Stimulated activated CD8-positive, alpha-beta memory T cell treated with anti-CD3 and anti-CD28 coated beads, Interleukin-15, amount 100 ng/mL, for 1 hour (primary cell): ENCODE results near the gene GNG8.
"Not testable (repeated sequence)": the region's sequence is repeated elsewhere in the genome, so short reads cannot be mapped to it uniquely, and the experiment has no call there.

Experiments
- DNase-seq: peaks from one replicate; pipeline ENCODE4 v3.0.0-alpha.2; 2020; ENCODE audit warnings: low read depth

Gene GNG8

GRCh38 chr19:46646402-46646801, 10.4 kb upstream of the GNG8 start:
- DNase-seq, result no peak

- no peak for DNase-seq
These were observed 8.7 kb upstream of the GNG8 start for GRCh38 chr19:46644720-46645119.

- no peak for DNase-seq
These were observed 4.7 kb upstream of the GNG8 start for GRCh38 chr19:46640656-46641055.

- no peak for DNase-seq
These were observed 3.6 kb upstream of the GNG8 start for GRCh38 chr19:46639358-46640182.

- no peak for DNase-seq
These were observed 1.2 kb upstream of the GNG8 start for GRCh38 chr19:46637224-46637623.

GRCh38 chr19:46634656-46635218, 1.3 kb downstream of the GNG8 start:
- DNase-seq, result no peak

- DNase-seq, result peak; percentile 91
These were observed 1.9 kb downstream of the GNG8 start for GRCh38 chr19:46634045-46634655.

GRCh38 chr19:46633130-46633529, 2.9 kb downstream of the GNG8 start:
- DNase-seq, result no peak

- DNase-seq, result no peak
These were observed 4.5 kb downstream of the GNG8 start for GRCh38 chr19:46631481-46631880.

- no peak for DNase-seq
These were observed 5.3 kb downstream of the GNG8 start for GRCh38 chr19:46630586-46631205.

- DNase-seq, result no peak
These were observed 6.4 kb downstream of the GNG8 start for GRCh38 chr19:46629546-46630025.

- DNase-seq, result not testable (repeated sequence)
These were observed 7.0 kb downstream of the GNG8 start for GRCh38 chr19:46628970-46629369.

- no peak for DNase-seq
These were observed 9.6 kb downstream of the GNG8 start for GRCh38 chr19:46626446-46626845.

GRCh38 chr19:46625731-46626130, 10.3 kb downstream of the GNG8 start:
- DNase-seq, result no peak

GRCh38 chr19:46624958-46625661, 10.9 kb downstream of the GNG8 start, which contains the start of gene PTGIR:
Gene PTGIR, minus strand, starts transcription at chr19:46625089. Its CDS starts 864 bp downstream, at chr19:46624225.
- DNase-seq, result no peak

- no peak for DNase-seq
These were observed 12.0 kb downstream of the GNG8 start for GRCh38 chr19:46623915-46624502.

- DNase-seq, result no peak
These were observed 13.9 kb downstream of the GNG8 start for GRCh38 chr19:46622118-46622446.

- DNase-seq, result no peak
These were observed 14.5 kb downstream of the GNG8 start for GRCh38 chr19:46621191-46622117.

GRCh38 chr19:46620716-46621115, 15.3 kb downstream of the GNG8 start:
- DNase-seq, result no peak

- DNase-seq, result no peak
These were observed 15.7 kb downstream of the GNG8 start for GRCh38 chr19:46620267-46620666.
